Endodermal cell (in vitro differentiated cells): ENCODE data around the gene RPL10A. TPM values are rescaled to one million over a fixed set of nuclear protein-coding genes. Genes with fewer than 3 reads are reported as not detected.

Experiments
- DNase-seq: peaks from one replicate; pipeline ENCODE4 v3.0.0-alpha.2; 2017
- H3K27ac ChIP-seq: 2 replicates; pipeline ENCODE4 v1.5.1; 2013; ENCODE audit warnings: mild to moderate bottlenecking, low read depth, low read length, moderate library complexity
- H3K27me3 ChIP-seq: 2 replicates; pipeline ENCODE4 v1.6.1; 2013; ENCODE audit warnings: mild to moderate bottlenecking, low read length, moderate library complexity; ENCODE audit not compliant: insufficient read depth, control insufficient read depth, poor library complexity, severe bottlenecking
- H3K36me3 ChIP-seq: 2 replicates; pipeline ENCODE4 v1.7.0; 2013; ENCODE audit warnings: mild to moderate bottlenecking, low read length, moderate library complexity; ENCODE audit not compliant: control insufficient read depth, insufficient read depth
- H3K4me1 ChIP-seq: one replicate; pipeline ENCODE4 v1.7.0; 2013; ENCODE audit warnings: low read length; ENCODE audit not compliant: control insufficient read depth, insufficient read depth
- H3K4me3 ChIP-seq: 2 replicates; pipeline ENCODE4 v1.5.1; 2013; ENCODE audit warnings: mild to moderate bottlenecking, low read length, moderate library complexity
- H3K9ac ChIP-seq: 2 replicates; pipeline ENCODE4 v1.6.1; 2013; ENCODE audit warnings: mild to moderate bottlenecking, low read length, moderate library complexity; ENCODE audit not compliant: poor library complexity, severe bottlenecking; ENCODE audit errors: extremely low read depth
- H3K9me3 ChIP-seq: 2 replicates; pipeline ENCODE4 v1.6.1; 2013; ENCODE audit warnings: mild to moderate bottlenecking, low read length, moderate library complexity; ENCODE audit not compliant: control insufficient read depth
- H3K27ac Mint-ChIP-seq: 2 replicates; pipeline ENCODE4 v1.8.0; 2020; ENCODE audit warnings: mixed read lengths
- H3K27me3 Mint-ChIP-seq: 2 replicates; pipeline ENCODE4 v1.8.0; 2021; ENCODE audit warnings: mild to moderate bottlenecking, mixed read lengths; ENCODE audit not compliant: insufficient read depth
- H3K36me3 Mint-ChIP-seq: 2 replicates; pipeline ENCODE4 v1.8.0; 2020; ENCODE audit warnings: low read depth, mixed read lengths
- H3K4me1 Mint-ChIP-seq: 2 replicates; pipeline ENCODE4 v1.8.0; 2020; ENCODE audit warnings: mixed read lengths
- H3K4me3 Mint-ChIP-seq: 2 replicates; pipeline ENCODE4 v1.8.0; 2020; ENCODE audit warnings: mild to moderate bottlenecking, moderate library complexity, mixed read lengths
- H3K9me3 Mint-ChIP-seq: 2 replicates; pipeline ENCODE4 v1.8.0; 2020; ENCODE audit warnings: mild to moderate bottlenecking, mixed read lengths
- CTCF ChIP-seq: fragments of 200-600 bp; sonication (generic); conservative IDR thresholded peaks from 2 replicates; pipeline ENCODE4 v1.5.0; 2021; ENCODE audit warnings: antibody characterized with exemption, mild to moderate bottlenecking
- WGBS, 2 experiments: methylation state at CpG; one replicate each; pipeline versions ENCODE4 v1.1.5 to v1.1.7; 2013; ENCODE audit warnings: missing lambda C conversion rate in 2 of 2, mixed read lengths in 1 of 2; ENCODE audit not compliant: insufficient coverage in 1 of 2, insufficient read length in 1 of 2; 5-methylcytosine and 5-hydroxymethylcytosine counted together
- total RNA-seq, 2 donors: library from RNA; stranded (reverse); fragmentation: NEBNext Ultra II Directional in 1 of 2; extraction: Animal tissue kit (Norgen Biotek cat#: 25700) in 1 of 2; gene quantifications; 2 replicates in 1 of 2; 3 replicates in 1 of 2; pipeline ENCODE4 v1.2.1, GENCODE V29; 2021

Gene RPL10A
- total RNA-seq, 2 donors from 2014 or later: 1,411 to 1,652 TPM

GRCh38 chr6:35498422-35499067, 30.3 kb downstream of the RPL10A start:
- no peak overlapping the region for H3K9ac ChIP-seq
- H3K27ac Mint-ChIP-seq: no peak overlapping the region
- DNase-seq: peak; percentile 67
- peaks cover 8% of the 10 kb centered on the region for H3K4me1 ChIP-seq
- no peaks in the 10 kb centered on the region for H3K36me3 ChIP-seq
- peak overlapping the region; percentile 79 for H3K4me3 ChIP-seq
- peak overlapping the region; percentile 66 for H3K4me3 Mint-ChIP-seq
- H3K27ac ChIP-seq: no peak overlapping the region
- H3K9me3 ChIP-seq: no peaks in the 10 kb centered on the region
- H3K27me3 Mint-ChIP-seq: peaks cover 16% of the 10 kb centered on the region
- H3K4me1 Mint-ChIP-seq: peaks cover 27% of the 10 kb centered on the region
- H3K9me3 Mint-ChIP-seq: no peaks in the 10 kb centered on the region
- H3K27me3 ChIP-seq: no peaks in the 10 kb centered on the region
- H3K36me3 Mint-ChIP-seq: no peaks in the 10 kb centered on the region
- 35 to 45% methylated on average over 12 to 14 of the region's 14 CpGs for WGBS, 2 experiments
- no peak for TF ChIP-seq CTCF

- peaks cover 21% of the 10 kb centered on the region for H3K4me1 Mint-ChIP-seq
- WGBS, 2 experiments: 92 to 94% methylated on average over 4 of the region's 4 CpGs
- no peak overlapping the region for H3K27ac Mint-ChIP-seq
- no peak for DNase-seq
- no peaks in the 10 kb centered on the region for H3K9me3 Mint-ChIP-seq
- H3K36me3 Mint-ChIP-seq: no peaks in the 10 kb centered on the region
- no peak overlapping the region for H3K9ac ChIP-seq
- peaks cover 16% of the 10 kb centered on the region for H3K27me3 Mint-ChIP-seq
- H3K27me3 ChIP-seq: no peaks in the 10 kb centered on the region
- H3K27ac ChIP-seq: no peak overlapping the region
- H3K36me3 ChIP-seq: no peaks in the 10 kb centered on the region
- peaks cover 8% of the 10 kb centered on the region for H3K4me1 ChIP-seq
- H3K4me3 Mint-ChIP-seq: no peak overlapping the region
- no peak overlapping the region for H3K4me3 ChIP-seq
- H3K9me3 ChIP-seq: no peaks in the 10 kb centered on the region
- no peak for TF ChIP-seq CTCF
Observed at GRCh38 chr6:35499372-35499771, 31.2 kb downstream of the RPL10A start.

- no peaks in the 10 kb centered on the region for H3K36me3 ChIP-seq
- Mint-ChIP-seq H3K27ac (no peak overlapping the region), H3K27me3 (peaks cover 20% of the 10 kb centered on the region), H3K4me1 (peaks cover 13% of the 10 kb centered on the region), H3K4me3 (no peak overlapping the region), H3K36me3 (no peaks in the 10 kb centered on the region), H3K9me3 (no peaks in the 10 kb centered on the region)
- TF ChIP-seq CTCF: no peak
- WGBS, 2 experiments: 79 to 83% methylated on average over 4 to 6 of the region's 6 CpGs
- H3K4me3 ChIP-seq: no peak overlapping the region
- peaks cover 3% of the 10 kb centered on the region for H3K4me1 ChIP-seq
- DNase-seq: peak; percentile 56
- H3K9me3 ChIP-seq: no peaks in the 10 kb centered on the region
- no peak overlapping the region for H3K27ac ChIP-seq
- H3K9ac ChIP-seq: no peak overlapping the region
- no peaks in the 10 kb centered on the region for H3K27me3 ChIP-seq
Observed at GRCh38 chr6:35500782-35501181, 32.6 kb downstream of the RPL10A start.
